ENCODE data around the gene TNFSF18.
"Not testable (repeated sequence)": the region's sequence is repeated elsewhere in the genome, so short reads cannot be mapped to it uniquely, and the experiment has no call there.

The TNFSF18 gene, protein sequence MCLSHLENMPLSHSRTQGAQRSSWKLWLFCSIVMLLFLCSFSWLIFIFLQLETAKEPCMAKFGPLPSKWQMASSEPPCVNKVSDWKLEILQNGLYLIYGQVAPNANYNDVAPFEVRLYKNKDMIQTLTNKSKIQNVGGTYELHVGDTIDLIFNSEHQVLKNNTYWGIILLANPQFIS

DNA sequence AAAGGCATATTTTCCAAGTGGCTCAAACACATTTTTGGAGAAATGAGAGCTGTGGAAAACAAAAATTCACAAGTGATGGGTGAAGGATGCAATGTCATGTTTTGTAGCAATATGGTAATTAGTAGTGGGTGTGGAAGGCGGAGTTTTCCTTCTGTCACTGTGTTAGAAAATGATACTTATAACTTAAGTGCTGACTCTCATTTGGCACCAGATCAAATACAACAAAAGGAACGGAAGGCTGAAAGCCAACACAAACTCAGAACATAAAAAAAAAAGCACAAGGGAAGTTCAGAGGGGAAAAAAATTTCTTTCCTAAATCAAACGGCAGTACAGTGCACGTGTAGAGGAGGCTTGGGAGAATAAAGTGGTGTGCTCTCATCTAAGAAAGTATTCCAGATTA is at the start of gene TNFSF18:
Gene TNFSF18, minus strand, starts transcription at position 77 of the 400 bp plus-strand sequence. Its CDS starts 45 bp downstream, at position 32.
- no peak for DNase-seq

DNA sequence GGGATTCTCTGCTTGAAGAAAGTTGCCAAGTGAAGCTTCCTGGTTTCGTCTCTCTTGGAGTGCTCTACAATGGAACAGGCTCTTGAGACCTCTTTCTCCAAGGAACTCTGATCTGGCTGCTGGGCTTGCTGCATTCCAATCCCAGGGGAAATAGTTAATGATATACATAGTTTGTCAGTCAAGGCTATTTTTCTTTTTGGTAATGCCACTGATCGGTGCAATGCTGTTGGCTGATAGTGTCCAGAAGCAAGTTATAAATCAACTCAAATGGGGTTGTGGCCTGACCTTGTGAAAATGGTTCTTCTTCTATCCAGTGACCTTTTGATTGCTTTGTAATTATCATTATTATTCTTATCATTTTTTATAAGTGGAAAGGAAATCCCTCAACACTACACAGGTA is 48.4 kb upstream of the TNFSF18 start:
- DNase-seq: no peak

DNA sequence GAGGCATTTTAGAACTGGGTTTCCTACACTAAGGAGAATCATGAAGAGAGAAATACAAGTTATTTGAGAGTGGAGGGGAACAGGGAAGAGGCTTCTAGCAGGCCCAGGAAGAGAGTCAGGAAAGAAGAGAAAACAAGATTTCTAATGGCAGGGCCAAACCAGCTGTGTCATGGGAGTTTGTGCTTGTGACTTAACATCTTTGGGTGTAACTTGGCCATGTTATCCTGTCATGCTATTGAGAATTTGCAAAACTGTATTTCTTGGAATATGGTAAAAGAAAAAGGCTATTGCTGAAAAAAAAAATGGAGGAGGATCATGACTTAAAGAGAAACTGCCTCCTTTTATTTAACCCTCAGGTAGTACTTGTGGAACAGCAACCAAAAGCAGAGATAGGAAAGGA is 47.4 kb upstream of the TNFSF18 start:
- DNase-seq: no peak

DNA sequence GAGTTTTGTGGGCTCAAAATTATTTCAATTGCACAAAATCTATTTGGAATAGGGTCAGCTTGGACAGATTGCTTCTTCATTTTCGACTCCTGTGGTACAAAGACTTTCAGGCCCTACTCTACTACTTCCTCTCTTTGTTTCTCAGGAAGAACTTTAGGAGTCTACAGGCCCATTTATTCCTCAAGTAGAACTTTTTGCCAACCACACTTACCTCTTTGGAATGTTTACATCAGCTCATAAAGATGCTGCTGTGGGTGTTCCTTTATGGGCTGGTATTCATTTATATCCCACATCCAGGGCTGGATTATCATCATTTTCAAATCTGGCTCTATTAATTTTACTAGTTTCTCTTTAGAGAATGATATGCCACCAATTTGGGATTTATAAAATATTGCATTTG is 46.3 kb upstream of the TNFSF18 start:
- DNase-seq: no peak

DNA sequence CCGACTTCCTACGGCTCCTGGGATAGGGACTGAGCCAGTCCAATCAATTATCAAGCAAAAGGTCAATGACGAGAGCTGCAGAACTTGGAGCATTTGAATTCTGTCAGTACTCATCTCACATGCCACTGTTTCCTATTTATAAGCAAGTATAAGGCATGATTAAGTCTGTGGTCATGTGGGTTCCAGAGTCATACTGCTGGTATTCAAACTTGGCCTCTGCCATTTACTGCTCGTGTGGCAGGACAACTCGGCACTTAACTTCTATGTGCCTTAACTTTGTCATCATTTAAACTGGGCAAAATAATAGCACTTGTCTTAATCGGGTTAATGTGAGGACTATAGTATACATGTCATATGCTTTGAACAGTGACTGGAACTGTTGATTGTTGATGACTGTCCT is 44.9 kb upstream of the TNFSF18 start:
- DNase-seq: no peak

DNA sequence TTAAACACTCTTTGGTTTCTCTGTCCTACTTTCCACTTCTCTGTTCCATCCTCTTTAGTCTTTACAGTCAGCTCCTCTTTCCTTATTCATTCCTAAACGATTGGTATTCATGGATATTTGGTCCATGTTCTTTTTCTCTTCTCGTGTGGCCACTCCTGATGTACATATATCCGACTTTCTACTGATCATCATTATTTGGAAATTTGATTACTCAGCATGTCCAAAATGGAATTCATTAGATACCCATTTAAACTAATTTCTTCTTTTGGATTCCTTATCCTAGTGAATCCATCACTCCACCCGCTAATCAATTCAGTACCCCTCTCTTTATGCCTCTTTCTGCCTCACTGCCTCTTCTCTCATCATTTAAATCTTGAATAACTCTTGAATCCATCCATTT is 43.8 kb upstream of the TNFSF18 start:
- DNase-seq: no peak

DNA sequence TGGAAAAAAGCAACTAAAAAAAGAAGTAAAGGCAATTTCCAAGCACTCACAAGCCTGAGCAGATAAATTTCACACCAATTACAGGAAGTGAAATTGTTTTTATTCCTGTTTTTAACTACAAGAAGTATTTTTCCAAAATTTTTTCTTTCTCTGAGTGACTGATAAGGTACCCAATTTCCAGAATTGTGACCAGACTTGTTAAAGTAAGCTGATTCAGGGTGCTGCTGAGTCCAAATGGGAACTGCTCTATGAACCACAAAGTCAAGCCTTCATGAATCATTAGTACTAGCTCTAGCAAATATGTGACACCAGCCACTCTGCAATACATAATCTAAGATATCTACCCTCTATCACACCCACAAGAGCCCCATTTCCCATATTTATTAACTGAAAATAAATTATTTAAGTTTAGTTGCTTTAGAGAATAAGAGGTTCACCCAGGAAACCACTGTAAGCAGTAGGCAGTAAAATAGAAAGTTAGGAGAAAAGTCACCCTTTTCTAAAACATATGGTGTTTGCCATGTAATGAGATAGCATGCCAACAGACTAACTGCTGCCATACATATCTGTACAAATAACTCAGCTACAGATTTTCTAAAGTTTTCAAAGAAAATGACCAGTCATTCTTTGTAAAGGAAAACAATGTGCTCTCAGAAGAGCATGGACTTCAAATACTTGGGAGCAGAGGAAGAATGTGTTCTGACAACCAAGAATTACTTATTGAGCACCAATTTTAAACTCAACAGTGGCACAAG is 43.1 kb upstream of the TNFSF18 start:
- no peak for DNase-seq

DNA sequence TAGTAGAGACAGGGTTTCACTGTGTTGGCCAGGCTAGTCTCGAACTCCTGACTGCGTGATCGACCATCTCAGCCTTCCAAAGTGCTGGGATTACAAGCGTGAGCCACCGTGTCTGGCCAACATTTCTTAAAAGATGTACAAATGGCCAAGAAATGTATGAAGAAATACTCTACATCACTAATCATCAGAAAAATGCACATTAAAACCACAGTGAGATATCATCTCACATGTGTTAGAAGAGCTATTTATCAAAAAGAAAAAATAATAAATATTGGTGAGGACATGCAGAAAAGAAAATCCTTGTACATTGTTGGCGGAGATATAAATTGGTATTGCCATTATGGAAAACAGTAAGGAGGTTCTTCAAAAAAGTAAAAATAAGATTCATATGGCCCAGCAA is 33.6 kb upstream of the TNFSF18 start:
- no peak for DNase-seq

DNA sequence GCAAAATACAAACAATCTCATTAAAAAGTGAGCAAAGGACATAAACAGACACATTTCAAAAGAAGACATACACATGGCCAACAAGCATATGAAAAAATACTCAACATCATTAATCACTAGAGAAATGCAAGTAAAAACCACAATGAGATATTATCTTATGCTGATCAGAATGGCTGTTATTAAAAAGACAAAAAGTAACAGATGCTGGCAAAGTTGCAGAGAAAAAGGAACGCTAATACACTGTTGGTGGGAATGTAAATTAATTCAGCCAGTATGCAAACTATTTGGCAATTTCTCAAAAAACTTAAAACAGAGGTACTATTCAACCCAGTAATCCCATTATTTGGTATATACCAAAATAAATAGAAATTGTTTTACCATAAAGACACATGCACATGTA is 32.2 kb upstream of the TNFSF18 start:
- no peak for DNase-seq

DNA sequence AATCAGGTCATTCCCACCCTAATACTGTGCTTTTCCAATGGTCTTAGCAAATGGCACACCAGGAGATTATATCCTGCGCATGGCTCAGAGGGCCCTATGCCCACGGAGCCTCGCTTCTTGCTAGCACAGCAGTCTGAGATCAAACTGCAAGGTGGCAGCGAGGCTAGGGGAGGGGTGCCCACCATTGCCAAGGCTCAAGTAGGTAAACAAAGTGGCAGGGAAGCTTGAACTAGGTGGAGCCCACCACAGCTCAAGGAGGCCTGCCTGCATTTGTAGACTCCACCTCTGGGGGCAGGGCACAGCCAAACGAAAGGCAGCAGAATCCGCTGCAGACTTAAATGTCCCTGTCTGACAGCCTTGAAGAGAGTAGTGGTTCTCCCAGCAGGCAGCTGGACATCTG is 23.5 kb upstream of the TNFSF18 start:
- not testable (repeated sequence) for DNase-seq

DNA sequence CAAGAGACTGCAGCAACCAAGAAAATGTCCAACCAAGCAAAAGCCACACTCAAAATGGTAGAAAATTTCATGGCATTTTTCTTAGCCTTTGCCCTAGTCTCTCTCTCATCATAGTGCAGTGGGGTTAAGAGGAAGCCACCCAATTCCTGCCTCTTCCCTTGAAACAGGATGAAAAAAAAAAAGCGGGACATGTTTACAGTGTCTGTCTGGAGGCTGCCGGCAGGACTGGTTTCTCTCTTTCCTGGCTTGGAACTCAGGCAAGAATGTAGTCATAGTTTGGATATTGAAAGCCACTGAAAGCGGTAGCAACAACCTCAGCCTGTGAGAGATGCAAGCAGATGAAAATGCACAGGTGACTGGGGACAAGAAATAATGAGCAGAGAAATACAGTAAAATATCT is 13.3 kb upstream of the TNFSF18 start:
- no peak for DNase-seq

DNA sequence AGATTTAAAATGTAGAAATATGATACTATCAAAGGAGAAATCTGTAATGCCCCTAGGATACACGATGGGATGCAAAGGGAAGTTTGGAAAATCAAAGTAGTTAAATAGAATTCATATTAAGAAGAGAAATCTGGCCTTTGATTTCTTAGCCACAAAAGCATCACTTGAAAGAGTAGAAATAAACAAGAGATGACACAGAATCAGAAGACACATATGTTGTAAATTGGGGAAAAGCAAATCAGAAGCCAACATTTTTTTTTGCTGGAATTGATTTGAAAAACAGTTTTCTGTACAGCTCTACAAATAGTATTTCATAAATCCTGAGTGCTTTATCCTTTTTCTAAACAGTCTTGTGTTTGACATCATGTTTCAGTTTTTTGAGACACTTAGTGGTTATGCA is 12.4 kb upstream of the TNFSF18 start:
- DNase-seq: no peak

DNA sequence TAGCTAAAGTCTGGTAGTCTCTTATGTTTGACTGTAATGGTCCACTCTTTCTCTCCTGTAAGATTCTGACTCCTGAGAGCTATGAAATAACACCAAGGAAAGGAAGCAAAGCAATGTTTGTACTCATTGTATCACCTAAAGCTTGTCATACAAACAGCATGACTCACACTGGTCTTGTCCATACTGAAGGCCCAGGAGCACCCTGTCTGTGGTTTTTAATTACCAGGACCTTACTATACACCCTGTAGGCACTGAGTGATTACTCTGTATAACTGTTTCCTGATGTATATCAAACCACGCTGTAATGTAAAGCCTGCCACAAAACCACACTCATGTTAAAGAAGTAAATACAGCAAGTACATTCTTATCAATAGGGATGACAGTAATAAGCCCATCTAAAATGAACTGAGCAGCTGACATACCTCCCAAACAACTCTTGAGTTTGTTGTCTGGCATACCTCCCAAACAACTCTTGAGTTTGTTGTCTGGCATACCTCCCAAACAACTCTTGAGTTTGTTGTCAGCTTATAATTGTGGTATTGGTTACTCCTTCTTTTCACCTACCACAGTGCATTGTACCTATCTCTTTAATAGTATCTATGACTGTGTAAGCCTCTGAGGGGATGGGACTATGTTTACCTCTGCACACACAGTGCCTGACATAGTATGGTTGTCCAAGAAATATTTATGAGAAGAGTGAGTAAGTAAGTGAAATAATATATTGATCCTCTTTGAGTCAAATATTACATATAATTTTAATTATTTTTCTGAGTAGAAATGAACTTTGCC is 11.6 kb upstream of the TNFSF18 start:
- DNase-seq: no peak

DNA sequence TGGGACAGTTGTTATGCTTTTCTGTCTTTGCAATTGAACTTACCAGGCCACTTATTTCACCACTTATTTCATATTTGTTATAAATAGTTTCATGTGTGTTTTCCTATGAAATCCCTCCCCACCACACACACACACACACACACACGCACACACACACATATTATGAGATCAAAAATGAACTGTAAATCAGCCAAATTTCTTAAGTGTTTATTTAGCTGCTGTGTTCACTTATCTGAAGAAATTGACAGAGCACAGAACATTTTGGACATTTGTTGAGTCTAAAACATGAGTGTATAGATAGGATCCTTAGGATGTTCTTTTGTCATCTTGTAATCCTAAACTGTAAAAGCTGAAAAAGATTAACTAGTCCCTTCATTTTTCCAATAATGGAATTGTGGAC is 7.8 kb upstream of the TNFSF18 start:
- DNase-seq: no peak

DNA sequence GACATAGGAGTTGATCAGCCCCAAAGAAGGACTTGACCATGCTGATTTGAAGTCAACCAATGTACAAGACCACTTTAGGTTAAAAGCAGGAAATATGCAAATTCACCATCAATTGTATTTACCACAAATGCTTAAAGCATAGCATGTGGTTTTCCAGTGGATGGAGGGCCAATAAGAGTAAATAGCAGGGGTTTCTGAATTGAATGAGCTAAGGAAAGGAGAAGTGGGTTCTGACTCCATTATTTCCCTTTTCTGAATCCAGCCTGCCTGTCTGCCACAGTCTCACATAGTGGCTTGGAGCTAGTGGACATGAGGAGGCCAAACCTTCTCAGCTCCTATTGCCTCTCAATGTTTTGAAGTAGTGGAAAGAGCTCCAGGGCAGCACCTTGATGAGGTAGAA is 7.2 kb upstream of the TNFSF18 start:
- DNase-seq: no peak

DNA sequence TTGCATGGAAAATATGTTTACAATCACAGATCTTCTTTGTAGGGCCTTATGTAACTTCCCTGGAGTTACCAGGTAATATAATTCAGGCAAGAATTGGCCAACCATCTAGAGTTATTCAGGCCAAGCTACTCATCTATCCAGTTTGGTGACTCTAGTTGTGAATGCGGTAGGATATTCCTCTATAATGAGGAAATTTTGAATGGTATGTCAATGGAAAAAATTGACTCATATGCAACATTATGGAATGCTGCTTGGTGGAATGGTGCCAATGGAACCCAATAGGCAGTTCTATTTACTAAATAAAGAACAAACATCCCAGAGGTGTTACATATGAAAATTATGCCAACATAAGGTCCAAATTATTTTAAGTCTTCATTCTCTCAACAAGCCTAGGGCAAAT is 5.6 kb upstream of the TNFSF18 start:
- no peak for DNase-seq

DNA sequence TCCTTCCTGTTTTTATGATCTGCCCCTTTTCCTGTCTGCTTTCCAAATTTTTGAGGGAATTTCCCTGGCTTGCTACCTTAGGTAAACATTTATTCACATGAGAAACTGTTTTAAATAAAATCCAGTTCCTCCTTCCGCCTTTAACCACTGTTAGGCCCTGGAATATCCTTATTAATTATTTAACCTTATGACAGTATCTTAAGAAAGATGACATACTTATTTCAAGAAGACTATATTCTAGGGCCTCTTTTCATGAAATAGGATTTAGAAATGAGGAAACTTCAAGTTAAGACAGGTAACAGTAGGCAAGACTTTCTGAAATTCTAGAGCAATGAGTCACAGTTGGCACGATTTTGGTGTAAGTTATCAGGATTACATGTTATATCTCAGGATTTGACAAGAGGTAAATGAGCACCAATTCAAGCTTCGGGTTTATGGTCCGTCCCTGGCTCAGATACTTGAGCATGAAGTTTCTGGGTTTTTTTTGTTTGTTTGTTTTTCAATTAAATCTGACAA is 2.0 kb upstream of the TNFSF18 start:
- no peak for DNase-seq

DNA sequence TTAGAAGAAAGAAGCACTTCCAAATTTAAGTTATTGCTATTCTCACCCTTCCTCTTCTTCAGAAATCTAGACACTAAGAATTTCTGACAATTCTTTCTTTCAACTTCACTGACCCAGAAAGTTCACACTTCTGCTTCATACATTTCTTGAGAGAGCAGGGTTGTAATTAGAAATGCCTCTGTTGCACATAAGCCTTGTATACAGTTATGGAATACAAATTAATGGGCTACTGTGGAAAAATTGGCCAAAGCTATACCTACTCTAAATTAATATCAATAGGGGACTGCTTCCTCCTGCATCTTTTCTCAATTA is 1.5 kb downstream of the TNFSF18 start:
- DNase-seq: no peak

DNA sequence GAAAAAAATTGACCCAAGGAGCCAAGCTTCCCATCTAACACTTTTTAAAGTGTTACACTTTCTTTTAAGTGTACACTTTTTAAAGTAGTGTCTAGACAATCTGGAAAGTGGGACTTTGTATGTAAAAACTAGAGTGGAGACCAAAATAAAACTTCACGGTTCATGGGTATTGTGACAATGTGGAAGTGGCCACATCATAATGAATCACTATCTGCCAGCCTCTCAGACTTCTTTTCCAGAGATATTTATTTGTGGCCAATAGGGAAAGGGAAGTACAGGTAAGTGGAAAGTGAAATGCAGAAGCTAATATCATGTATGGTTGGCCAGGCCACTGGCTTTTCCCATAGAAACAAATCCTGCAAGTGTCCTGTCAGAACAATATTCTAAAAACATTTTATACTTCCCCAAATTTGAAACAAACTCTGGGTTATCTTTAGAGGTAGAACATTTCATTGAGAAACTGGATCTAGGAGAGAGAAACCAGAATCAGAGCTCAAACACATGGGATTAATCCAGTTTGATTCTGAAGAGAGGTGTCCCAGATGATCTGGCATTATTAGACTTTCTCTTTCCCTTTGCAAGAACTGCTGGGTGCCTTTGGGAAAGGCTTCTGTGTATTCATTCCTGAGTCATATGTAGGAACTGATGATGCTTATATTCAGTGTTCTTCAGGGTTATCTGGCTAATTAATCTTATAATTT is 2.0 kb downstream of the TNFSF18 start:
- no peak for DNase-seq

DNA sequence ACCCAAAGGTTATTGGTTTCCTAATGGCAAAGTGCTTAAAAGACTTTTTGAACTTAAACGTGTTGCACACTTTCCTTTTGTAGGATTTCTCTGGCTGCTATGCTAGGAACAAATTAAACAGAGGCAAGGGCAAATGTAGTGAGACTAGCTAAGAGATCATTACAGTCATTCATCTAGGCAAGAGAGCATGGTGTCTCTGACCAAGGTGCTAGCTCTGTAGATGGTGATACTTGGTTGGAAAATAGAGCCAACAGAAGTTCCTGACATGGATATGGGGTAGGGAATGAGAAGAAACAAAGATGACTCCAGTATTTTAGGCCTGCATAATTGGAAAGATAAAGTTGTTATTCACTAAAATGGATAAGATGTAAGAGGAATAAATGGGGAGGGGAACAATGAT is 6.1 kb downstream of the TNFSF18 start:
- DNase-seq: no peak

DNA sequence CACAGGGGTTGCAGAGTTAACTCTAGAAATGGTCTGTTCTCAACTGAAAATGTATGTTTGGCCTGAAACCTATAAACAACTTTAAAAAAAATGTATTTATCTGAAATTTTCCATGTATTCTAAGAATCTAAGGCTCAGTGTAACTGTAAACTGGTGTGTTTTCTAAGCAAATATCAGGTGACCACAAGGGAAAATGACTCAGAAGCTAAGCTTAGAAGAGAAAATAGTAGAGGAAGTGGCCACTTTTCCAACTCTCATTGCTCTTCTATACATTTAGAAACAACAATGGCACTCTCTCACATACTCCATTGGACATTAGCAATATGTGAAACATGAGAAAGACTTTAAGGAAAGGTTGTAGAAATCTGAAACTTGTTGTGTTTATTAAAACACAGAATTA is 7.5 kb downstream of the TNFSF18 start:
- DNase-seq: no peak

DNA sequence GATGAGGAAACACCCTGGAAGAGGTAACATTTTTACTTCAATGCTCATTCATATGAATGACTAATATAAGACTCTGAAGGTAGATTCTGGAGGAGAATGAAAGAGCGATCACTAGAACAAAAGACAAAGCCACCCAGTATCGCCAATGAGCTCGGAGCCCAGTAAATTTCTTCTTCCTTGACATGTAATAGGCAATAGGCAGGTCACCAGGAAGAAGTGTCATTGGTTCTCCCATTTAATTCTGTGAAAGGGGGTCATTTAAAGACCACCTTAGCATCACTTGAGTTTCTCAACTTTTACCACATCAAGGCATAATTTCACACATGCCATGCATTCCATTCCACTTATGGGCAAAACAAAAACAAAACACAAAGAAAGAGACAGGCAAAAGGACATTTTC is 7.9 kb downstream of the TNFSF18 start:
- DNase-seq: no peak

DNA sequence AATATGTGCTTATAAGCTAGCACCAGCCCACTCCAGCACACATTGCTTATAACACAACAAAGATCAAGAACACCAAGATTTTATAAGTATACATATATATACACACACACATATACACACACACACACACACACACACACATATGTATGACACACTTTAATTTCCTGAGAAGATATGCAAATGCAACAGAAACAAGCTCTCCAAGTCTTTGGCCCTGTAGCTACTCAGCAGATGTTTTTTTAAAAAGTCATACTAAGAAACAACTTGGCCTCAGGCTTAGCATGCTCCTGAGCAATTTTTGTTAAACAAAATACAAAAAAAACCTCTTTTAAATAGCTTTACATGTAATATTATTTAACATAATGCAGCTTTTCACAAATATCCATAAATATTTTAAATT is 11.1 kb downstream of the TNFSF18 start:
- no peak for DNase-seq
